ENCODE results near the gene CACNA2D3. TPM values are rescaled to one million over a fixed set of nuclear protein-coding genes. Genes with fewer than 3 reads are reported as not detected.

The CACNA2D3 gene
- polyA plus RNA-seq, 1 donor (not counting 4 experiments of a cell fraction or from before 2014, with no cell fraction given), result 0.08 TPM

- Histone ChIP-seq H3K27ac (ENCODE audit: control insufficient read depth, insufficient read depth, low read length) (no peak overlapping the region), H3K79me2 (ENCODE audit: control insufficient read depth, insufficient read depth, low read length) (no peaks in the 10 kb centered on the region), H3K4me3 (ENCODE audit: control insufficient read depth in 2 of 3, extremely low read depth in 1 of 3, insufficient read depth in 2 of 3, low read depth in 1 of 3, low read length in 3 of 3) (no peak overlapping the region), H3K27me3 (ENCODE audit: control insufficient read depth, extremely low read depth, insufficient read depth, low read length) (no peaks in the 10 kb centered on the region), H3K9ac (ENCODE audit: control insufficient read depth, extremely low read depth, insufficient read depth, low read length) (no peak overlapping the region), H4K20me1 (ENCODE audit: control insufficient read depth, extremely low read depth, insufficient read depth, low read length) (no peaks in the 10 kb centered on the region), H3K36me3 (ENCODE audit: control insufficient read depth in 2 of 2, extremely low read depth in 1 of 2, insufficient read depth in 2 of 2, low read length in 2 of 2) (no peaks in the 10 kb centered on the region), H3K4me1 (ENCODE audit: control insufficient read depth, extremely low read depth, insufficient read depth, low read length) (no peaks in the 10 kb centered on the region), H3K9me3 (ENCODE audit: control insufficient read depth, low read depth, low read length) (no peaks in the 10 kb centered on the region), H3K9me1 (ENCODE audit: control insufficient read depth, extremely low read depth, insufficient read depth, low read length) (no peaks in the 10 kb centered on the region), H3K4me2 (ENCODE audit: control insufficient read depth, extremely low read depth, insufficient read depth, low read depth, low read length) (no peak overlapping the region), H2AFZ (ENCODE audit: control insufficient read depth, low read length) (no peak overlapping the region)
- FAIRE-seq (no peak), DNase-seq (ENCODE audit: low read depth, low spot score) (no peak)
- TF ChIP-seq CTCF (optimal IDR thresholded peaks at IDR 0.05 in 1 of 3, IDR thresholded peaks at IDR 0.05 in 1 of 3, conservative IDR thresholded peaks at IDR 0.05 in 1 of 3; ENCODE audit: extremely low read depth in 1 of 3, insufficient read depth in 2 of 3, low read length in 3 of 3) (no peak), EZH2 (IDR thresholded peaks at IDR 0.05; ENCODE audit: low read length) (no peak)
- dilution Hi-C loops (cut with MboI; ENCODE audit: extremely low pct_ligation_motif_present, low sequenced_read_pairs), result no loop called here
These were observed 148.6 kb downstream of the CACNA2D3 start for GRCh38 chr3:54270816-54271526.

DNA sequence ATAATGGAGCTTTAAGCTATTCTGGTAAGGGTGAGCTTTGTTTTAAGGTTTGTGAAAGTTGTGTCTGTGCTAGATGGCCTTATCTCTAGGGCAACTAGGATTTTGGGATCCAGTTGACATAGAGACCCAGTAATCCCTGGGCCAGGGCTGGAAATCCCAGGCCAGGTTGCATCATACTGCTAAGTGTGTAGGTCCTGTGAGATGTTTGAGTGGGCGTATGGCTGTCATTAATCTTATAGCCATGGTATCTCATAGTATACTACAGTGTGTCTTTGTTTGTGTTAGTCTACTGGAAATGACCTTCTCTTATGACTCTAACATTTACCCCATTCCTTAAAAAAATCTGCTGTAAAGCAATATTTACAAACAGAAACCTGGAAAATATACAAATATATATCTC lies 151.4 kb downstream of the CACNA2D3 start:
- Histone ChIP-seq H3K36me3 (ENCODE audit: control insufficient read depth in 2 of 2, extremely low read depth in 1 of 2, insufficient read depth in 2 of 2, low read length in 2 of 2) (no peaks in the 10 kb centered on the region), H3K9me3 (ENCODE audit: control insufficient read depth, low read depth, low read length) (no peaks in the 10 kb centered on the region), H4K20me1 (ENCODE audit: control insufficient read depth, extremely low read depth, insufficient read depth, low read length) (no peaks in the 10 kb centered on the region), H3K27ac (ENCODE audit: control insufficient read depth, insufficient read depth, low read length) (no peak overlapping the region), H2AFZ (ENCODE audit: control insufficient read depth, low read length) (no peak overlapping the region), H3K9ac (ENCODE audit: control insufficient read depth, extremely low read depth, insufficient read depth, low read length) (no peak overlapping the region), H3K4me3 (ENCODE audit: control insufficient read depth in 2 of 3, extremely low read depth in 1 of 3, insufficient read depth in 2 of 3, low read depth in 1 of 3, low read length in 3 of 3) (no peak overlapping the region), H3K4me2 (ENCODE audit: control insufficient read depth, extremely low read depth, insufficient read depth, low read depth, low read length) (no peak overlapping the region), H3K4me1 (ENCODE audit: control insufficient read depth, extremely low read depth, insufficient read depth, low read length) (no peaks in the 10 kb centered on the region), H3K9me1 (ENCODE audit: control insufficient read depth, extremely low read depth, insufficient read depth, low read length) (no peaks in the 10 kb centered on the region), H3K27me3 (ENCODE audit: control insufficient read depth, extremely low read depth, insufficient read depth, low read length) (no peaks in the 10 kb centered on the region), H3K79me2 (ENCODE audit: control insufficient read depth, insufficient read depth, low read length) (no peaks in the 10 kb centered on the region)
- FAIRE-seq (no peak), DNase-seq (ENCODE audit: low read depth, low spot score) (no peak)
- TF ChIP-seq CTCF (optimal IDR thresholded peaks at IDR 0.05 in 1 of 3, IDR thresholded peaks at IDR 0.05 in 1 of 3, conservative IDR thresholded peaks at IDR 0.05 in 1 of 3; ENCODE audit: extremely low read depth in 1 of 3, insufficient read depth in 2 of 3, low read length in 3 of 3) (no peak), EZH2 (IDR thresholded peaks at IDR 0.05; ENCODE audit: low read length) (no peak)
- dilution Hi-C loops (cut with MboI; ENCODE audit: extremely low pct_ligation_motif_present, low sequenced_read_pairs), result no loop called here
